GM12878 (cell line): ENCODE data around the gene STK32B.

Experiments used
- CBFB ChIP-seq: IDR thresholded peaks from 2 replicates; pipeline ENCODE4 v1.6.1; 2016; ENCODE audit warnings: antibody characterized with exemption, low read depth
- CHD2 ChIP-seq: IDR thresholded peaks from 2 replicates; pipeline ENCODE4 v1.6.1; 2011; ENCODE audit warnings: low read depth, low read length, improper control_type of control experiment, borderline replicate concordance
- CTCF ChIP-seq, 3 experiments: IDR thresholded peaks in 2 of 3; conservative IDR thresholded peaks in 1 of 3; 2 replicates each; pipeline ENCODE4 v1.5.1; 2011; ENCODE audit warnings: low read depth in 3 of 3, low read length in 3 of 3, mild to moderate bottlenecking in 3 of 3, control low read depth in 2 of 3, moderate library complexity in 2 of 3, inconsistent platforms in 1 of 3, mixed read lengths in 1 of 3; ENCODE audit not compliant: control insufficient read depth in 2 of 3, insufficient read depth in 1 of 3; ENCODE audit errors: extremely low read depth in 1 of 3
- FOXM1 ChIP-seq: IDR thresholded peaks from 2 replicates; pipeline ENCODE4 v1.6.1; 2012; ENCODE audit warnings: low read depth, mild to moderate bottlenecking, inconsistent platforms, low read length, moderate library complexity
- NFYB ChIP-seq: IDR thresholded peaks from 2 replicates; pipeline ENCODE4 v1.6.1; 2011; ENCODE audit warnings: low read depth, mild to moderate bottlenecking, low read length, improper control_type of control experiment, moderate library complexity; ENCODE audit not compliant: insufficient read depth
- RAD51 ChIP-seq: fragments of 450-650 bp; IDR thresholded peaks from 2 replicates; pipeline ENCODE4 v1.6.1; 2016; ENCODE audit warnings: moderate library complexity, mild to moderate bottlenecking, inconsistent platforms
- REST ChIP-seq: IDR thresholded peaks from 2 replicates; pipeline ENCODE4 v1.6.1; 2012; ENCODE audit warnings: mild to moderate bottlenecking, low read depth, low read length
- SIN3A ChIP-seq: IDR thresholded peaks from 2 replicates; pipeline ENCODE4 v1.6.1; 2012; ENCODE audit warnings: low read depth, low read length, improper control_type of control experiment

- no peak for TF ChIP-seq RAD51
- TF ChIP-seq REST = no peak
- TF ChIP-seq CTCF (IDR thresholded peaks at IDR 0.05 in 2 of 3, conservative IDR thresholded peaks at IDR 0.05 in 1 of 3; ENCODE audit: control insufficient read depth in 2 of 3, extremely low read depth in 1 of 3, insufficient read depth in 1 of 3, low read depth in 3 of 3, low read length in 3 of 3) = no peak
- no peak for TF ChIP-seq FOXM1
- TF ChIP-seq CHD2 = no peak
- TF ChIP-seq CBFB = no peak
- no peak for TF ChIP-seq NFYB
- no peak for TF ChIP-seq SIN3A
Measured at GRCh38 chr4:5029447-5029846, 21.8 kb upstream of the STK32B start.
